Measurements from ENCODE around the gene PRDM16.

Gene PRDM16

DNA sequence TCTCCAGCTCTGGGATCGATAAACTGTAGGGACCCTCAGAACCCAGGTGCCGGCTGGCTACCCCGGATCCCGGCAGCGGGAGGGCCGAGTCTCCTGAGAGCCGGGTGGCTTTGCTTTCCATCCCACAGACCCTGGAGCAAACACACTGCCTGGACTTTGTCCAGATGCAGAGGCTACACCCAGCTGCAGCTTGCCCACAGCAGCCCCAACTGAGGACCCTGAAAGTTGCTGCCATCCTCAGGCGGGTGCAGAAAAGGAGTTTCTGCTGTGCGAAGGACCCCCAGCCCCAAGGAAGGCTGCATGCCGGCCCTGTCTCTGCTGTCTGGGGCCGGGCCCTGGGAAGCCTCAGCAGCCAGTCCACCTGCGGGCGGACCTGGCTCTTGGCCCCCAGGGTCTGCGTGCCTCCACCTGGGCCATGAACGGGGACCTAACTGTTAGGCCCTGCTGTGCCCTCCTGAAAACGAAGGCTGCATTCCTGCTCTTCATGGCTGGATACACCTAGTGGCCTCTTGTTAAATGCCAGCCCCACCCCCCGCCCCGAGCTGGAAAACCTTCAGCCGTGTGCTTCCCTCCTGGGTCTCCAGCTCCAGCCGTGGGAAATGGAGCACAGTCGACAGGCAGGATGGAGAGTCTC lies 287.9 kb downstream of the PRDM16 start:
- no peak for DNase-seq (ENCODE audit: low read depth)

DNA sequence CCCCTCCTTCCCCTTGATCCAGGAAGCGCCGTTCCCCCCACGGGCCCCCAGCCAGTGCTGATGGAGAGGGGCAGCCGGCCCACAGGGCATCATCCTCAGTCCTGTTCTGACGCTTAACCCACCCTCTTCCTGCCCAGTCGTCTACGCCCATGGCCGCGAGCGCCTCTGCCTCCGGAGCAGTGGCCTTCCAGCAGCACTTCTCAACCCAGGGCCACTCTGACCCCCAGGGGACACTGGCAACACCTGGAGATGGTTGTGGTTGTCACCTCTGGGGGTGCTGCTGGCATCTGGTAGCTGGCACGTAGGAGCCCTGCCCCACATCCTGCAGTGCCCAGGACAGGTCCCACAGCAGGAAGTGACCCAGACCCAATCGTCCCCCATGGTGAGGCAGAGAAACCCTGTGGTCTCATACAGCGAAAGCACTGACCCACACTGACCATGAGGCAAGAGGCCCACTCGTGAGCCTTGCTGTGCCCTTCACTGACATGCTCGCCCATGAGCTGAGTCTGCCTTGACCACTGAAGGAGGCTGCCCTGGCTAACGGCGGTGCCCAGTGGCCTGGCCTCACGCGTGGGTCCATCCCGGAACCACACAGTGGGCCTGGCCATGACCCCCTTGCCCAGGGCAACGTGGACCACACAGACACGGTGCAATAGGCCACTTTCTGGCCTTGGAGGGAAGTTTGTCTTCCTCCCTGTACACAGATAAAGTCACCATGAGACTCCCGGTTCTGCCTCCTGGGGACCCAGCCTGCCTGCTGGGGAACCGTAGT lies 288.7 kb downstream of the PRDM16 start:
- no peak for DNase-seq (ENCODE audit: low read depth)

DNA sequence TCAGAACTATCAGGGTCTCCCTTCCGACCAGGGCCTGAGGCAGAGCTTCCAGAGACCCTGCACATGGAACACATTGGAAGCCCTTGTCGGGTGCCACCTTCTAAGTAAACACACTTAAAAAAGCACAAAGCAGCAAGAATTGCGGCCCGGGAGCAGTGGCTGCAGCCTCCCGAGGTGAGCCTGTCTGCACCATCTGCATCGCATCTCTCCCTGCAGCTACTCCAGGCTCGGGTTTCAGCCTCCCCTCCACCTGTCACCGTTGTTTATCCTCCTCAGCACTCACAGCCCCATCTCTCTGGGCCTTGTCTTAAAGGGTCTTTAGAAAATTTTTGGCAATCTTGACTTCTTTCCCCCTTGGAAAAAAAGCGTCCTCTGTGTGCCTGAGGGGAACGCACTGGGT lies 290.3 kb downstream of the PRDM16 start:
- DNase-seq (ENCODE audit: low read depth): no peak

DNA sequence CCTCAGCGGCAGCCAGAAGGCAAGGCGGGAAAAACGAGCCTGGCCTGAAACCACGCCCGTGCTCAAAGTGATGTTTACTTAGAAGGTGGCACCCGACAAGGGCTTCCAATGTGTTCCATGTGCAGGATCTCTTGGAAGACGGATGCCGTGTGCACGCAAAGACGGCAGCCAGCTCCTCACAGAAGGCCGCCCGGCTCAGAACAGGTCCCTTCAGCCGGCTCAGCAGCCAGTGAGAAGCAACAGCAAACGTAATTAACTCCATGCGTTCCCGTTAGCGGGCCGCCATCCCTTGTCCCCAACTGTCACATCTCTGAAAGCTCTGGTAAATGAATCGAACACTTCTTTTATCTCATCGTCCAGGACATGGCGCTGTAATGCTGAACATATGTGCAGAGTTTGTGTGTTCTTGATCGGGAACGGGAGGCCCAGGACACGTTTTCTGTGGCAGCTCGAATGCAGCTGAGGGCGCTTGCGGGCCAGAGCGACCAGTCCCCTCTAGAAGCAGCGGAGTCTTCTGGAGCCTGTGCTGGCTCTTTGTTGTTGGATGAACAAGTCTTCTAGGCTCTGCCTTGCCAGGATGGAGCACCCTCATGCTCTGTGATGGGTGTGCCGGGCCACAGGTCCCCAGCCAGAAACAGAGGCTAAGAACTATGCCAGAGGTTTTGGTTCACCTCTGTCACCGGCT lies 290.9 kb downstream of the PRDM16 start:
- no peak for DNase-seq (ENCODE audit: low read depth)

DNA sequence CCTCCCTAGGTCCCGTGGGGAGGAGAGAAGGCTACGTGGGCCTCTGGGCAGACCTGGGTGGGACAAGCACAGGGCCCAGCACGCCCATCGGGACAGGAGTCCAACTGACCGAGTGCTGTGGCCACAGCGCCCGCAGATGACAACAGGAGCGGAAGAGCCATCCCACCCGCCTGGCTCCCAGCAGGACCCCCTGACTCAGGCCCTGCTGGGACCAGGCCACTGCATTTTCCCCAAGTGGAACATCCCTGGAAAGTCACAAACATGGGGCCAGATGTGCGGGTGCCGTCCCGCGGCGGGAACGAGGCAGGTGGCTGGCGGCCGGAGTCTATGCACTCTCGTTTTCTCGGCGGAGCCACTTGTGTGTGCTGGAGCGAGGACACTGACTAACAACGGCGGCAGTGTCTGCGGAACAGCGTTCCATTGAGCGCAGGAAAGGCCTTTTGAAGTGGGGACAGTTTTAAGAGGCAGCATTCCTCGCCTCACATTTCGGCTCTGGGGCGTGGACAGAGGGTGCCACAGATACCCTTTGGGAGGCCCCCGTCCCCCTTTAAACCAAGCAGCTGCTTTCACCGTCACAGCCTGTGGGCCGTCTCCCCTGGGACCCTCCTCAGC lies 291.7 kb downstream of the PRDM16 start:
- DNase-seq (ENCODE audit: low read depth): no peak

DNA sequence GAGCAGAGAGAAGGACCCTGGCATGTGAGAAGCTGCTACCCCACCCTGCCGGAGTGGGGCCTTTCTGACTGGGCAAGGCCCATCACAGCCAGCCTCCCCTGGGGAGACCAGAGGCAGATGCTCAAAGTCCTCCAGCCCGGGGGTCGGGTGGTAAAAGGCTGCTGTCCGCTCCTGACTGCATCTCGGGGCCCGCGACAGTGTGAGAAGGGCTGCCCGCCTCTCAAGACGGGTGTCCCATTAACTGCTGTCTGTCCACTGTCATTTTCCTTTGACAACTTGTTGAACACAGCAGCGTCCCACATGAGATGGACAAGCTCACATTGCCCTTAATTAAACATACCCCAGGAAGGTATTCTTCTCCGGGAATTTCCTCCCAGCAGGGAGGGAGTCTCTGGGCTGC lies 294.0 kb downstream of the PRDM16 start:
- no peak for DNase-seq (ENCODE audit: low read depth)

DNA sequence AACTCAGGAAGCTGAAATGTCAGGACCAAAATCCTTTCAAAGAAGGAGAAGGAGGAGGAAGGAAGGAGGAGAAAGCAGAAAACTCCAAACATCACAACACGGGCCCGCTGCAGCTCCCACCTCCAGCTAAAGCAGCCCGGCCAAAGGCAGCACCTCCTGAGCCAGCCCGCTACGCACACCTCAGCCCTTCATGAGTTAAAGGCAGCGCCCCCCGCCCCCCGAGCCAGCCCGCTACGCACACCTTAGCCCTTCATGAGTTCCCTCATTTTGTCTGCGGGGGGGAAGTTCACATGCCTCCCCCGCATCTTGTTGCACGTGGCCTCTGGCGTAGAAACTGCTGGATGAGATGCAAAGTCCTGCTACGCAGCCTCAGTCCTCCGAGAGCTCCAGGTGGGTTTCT lies 294.8 kb downstream of the PRDM16 start:
- DNase-seq (ENCODE audit: low read depth): no peak

DNA sequence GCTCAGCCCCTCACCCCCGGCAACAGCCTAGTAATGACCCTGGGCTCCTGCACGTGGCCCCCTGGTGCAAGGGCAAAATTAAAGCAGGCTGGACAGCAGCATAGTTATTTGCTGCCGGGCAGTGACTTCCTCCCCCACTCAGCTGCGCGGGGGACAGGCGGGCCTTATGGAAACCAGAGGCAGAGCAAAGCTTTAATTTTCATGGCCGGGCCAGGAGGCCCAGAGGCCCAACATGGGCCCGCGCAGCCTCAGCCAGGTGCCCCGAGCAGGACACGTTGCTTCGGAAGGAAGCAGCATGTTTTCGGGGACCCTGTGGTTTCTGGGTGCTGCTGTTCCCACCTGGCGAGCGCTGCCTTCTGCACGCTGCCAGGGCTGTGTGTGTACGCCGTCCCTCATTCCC lies 295.5 kb downstream of the PRDM16 start:
- DNase-seq (ENCODE audit: low read depth): no peak

DNA sequence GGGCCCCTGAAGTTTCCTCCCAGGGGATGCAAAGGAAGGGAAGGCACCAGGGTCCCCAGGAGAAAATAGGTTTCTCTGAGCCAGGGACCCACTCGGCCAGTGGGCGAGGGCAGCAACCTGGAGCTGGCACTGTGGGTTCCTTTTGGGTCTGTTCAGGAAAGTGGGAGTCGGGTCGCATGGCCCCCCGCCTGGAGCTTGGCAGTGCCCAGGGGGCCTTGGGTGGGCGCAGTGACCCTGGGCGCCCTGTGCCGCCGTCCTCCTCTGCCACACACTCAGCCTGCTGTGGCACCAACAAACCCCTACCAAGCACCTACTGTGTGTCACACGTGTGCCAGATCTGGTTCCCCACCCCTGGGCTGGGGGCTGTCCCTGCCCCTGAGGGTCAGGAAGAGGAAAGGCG lies 296.0 kb downstream of the PRDM16 start:
- no peak for DNase-seq (ENCODE audit: low read depth)

DNA sequence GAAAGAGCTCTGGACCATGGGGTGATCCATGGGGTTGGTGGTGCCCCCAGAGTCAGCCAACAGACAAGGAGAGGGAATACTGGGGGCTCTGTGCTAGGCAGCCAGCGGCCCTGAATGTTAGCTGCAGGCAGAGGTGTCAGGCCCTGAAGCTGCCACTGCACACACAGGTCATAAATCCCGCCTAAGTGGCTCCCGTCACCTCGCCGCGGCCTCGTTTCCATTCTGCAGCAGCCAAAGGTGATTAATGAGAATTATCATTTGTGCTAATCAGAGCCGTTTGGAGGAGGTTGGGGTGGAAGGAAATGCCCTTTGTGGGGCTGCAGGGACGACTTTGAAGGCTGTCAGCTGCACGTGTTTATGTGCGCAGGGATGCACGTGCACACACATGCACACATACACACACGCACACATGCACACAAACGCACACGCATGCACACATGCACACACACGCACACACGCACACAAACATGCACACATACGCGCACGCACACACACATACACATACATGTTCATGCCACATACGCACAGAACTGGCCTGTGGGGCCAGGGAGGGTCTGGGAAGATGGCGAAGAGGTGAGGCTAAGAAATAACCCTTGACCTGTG lies 296.6 kb downstream of the PRDM16 start:
- DNase-seq (ENCODE audit: low read depth): no peak

DNA sequence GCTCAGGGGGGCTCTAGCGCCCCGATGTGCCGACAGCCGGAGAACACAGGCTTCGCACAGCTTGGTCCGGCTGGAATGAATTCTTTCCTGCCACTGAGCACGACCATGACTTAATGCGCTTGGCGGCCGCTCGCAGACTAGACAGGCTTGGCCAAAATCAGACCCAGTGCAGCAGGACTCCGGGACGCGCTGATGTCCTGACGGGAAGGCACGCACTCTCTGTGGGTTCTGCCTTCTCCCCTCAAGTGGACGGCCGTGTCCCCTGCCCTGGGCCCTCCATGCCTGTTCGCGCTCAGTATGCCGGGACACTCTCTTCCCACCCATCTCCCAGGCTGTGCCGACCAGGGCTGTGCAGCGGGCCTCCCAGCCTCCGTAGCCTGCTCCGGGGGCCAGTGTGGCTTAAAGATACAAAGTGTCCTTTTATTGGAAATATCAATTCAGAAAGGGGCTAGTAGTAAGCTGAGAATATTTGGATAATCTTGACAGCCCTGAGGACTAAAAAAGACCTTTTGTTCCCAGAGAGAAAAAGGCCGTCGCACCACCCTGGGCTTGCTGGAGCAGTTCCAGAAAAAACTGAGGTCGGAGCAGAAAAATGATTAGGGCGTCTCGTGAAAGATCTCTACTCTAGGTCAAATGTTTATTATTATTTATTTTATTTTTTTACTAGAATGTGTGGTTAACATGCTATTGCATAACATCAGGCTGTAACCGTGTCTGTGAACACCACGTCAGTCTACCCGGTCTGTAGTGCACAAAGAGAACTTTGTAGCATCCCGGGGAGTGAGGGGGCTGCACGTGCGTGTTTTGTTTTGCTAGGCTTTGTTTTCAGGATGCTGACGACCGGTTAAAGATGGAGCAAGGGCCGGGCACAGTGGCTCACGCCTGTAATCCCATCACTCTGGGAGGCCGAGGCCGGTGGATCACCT lies 297.4 kb downstream of the PRDM16 start:
- DNase-seq (ENCODE audit: low read depth): no peak

DNA sequence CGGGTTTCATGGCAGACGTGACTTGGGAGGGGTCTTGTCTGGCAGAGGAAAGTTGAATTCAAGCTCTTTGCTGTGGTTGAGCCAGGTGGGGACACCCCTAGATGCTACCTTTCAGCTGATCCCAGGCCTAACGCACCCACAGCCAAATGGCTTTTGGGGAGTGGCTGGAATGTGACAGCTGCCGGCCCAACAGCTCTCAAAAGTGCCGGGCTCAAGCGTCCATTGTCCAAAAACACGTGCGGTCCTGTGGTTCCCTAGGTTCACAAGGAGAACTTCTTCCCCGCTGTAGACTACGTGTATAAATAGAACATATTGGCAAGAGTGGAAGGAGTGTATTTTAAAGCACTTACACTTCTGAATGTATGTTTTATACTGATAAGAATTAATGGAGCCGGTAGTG lies 298.4 kb downstream of the PRDM16 start:
- no peak for DNase-seq (ENCODE audit: low read depth)

DNA sequence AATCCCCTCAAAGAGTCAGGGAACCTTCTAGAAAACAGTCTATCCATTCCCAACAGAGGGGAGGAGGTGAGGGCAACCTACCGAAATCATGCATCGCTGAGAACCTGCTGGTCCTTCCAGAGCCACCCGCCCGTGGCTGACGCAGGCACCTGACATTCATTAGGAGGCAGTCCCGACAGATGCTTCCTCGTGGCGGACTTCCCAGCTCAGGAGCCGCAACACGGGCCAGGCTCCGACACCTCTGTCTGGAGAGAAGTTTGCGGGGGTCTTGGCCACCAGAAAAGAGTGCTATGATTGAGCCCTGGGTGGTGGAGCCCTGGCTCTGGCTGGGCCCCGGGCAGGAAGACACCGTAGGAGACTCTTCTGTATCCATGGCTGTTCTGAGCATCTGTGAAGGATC lies 299.1 kb downstream of the PRDM16 start:
- DNase-seq (ENCODE audit: low read depth): no peak

DNA sequence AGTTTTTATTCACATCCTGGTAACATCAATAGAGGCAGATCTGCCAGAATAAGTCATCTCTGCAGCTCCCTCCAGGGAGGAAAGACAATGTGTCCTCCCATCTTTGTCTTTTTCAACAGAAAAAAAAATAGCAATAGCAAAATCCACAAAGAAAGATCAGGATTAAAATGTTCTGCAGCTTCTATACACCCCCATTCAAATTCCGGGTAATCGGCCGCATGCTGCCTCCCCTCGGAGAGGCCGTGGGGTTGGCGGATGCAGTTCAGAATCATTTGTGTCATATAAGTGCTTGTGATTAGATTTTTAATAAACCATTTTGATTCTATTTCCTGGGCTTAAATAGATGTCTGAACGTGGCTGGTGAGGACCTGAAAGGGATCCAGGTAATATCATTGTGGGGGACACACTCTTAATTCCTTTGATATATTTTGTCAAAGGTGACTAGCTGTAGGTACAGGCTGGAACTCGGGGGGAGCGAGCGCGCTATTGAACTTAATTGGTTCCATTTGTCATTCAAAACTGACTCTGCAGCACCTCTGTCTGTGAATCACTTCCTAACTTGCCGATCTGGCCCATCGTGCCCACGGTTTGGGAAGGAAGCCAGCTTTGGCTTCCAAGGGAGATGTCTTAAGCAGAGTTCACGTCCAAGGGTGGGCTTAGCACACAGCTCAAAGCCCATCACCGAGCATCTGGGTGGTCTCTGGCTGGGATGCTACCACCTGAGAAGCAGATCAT lies 299.9 kb downstream of the PRDM16 start:
- no peak for DNase-seq (ENCODE audit: low read depth)

DNA sequence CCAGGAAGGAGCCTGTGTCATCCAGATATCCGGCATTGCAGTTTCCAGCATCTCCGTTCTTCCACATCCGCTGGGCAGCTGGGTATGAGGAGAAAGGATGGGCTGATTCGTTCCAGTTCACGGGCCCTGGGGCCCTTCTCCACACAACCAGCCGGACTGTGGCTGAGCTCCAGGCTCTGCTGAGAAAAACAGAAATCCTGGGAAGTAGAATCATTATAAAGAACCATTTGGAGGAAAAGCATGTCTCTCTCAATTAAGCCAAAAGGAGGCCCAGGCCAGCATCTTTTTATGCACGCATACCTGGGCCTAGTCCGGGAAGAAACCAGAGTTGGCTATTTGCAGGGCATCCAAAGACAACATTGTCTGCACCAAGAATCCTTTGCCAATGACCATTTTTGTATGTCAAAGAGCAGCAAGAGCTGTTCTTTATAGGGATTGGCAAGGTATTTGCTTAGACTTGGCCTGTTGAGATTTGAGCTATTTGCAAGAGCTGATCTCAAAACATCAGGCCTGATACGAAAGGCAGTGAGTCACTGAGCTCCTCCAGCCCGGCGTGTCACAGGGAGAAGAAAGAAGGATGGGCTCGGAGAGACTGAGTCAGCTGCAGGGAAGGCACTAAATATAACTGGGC lies 300.6 kb downstream of the PRDM16 start:
- peak; percentile 64 for DNase-seq (ENCODE audit: low read depth)

DNA sequence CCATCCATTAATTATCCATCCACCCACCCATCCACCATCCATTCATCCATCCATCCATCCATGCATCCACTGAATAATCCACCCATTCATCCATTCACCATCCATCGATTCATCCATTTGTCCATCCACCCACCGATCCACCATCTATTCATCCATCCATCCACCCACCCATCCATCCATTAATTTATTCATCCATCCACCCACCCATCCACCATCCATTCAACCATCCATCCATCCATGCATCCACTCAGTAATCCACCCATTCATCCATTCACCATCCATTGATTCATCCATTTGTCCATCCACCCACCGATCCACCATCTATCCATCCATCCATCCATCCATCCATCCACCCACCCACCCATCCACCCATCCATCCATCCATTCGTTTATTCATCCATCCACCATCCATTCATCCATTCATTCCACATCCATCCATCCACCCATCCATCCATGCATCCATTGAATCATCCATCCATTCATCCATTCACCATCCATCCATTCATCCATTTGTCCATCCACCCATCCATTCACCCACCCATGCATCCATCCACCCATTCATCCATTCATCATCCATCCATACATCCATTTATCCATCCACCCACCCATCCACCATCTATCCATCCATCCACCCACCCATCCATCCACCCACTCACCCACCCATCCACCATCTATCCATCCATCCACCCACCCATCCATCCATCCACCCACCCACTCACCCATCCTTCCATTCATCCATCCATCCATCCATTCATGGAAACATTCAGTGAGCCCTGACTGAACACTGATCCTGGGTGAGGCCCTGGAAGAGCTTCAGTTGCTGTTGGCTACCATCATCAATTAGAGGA lies 302.1 kb downstream of the PRDM16 start:
- no peak for DNase-seq (ENCODE audit: low read depth)

DNA sequence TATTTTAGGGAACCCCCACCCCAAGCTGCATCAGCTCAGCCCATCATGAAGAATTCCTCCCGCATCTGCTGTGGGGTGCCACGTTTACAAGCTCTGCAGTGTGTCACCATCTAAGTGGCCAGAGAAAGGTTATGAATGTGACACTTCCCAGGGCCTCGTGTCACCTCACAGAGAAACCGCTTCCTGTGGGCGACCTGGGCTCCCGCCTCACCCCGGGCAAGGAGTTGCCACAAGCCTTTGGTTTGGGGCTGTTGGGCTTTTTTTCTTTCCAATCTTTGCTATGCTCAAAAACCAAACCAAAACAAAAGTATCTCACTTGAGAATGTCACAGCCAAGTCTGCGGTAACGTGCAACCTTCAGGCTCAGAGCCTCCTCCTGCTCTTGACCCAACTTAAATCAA lies 303.3 kb downstream of the PRDM16 start:
- no peak for DNase-seq (ENCODE audit: low read depth)

DNA sequence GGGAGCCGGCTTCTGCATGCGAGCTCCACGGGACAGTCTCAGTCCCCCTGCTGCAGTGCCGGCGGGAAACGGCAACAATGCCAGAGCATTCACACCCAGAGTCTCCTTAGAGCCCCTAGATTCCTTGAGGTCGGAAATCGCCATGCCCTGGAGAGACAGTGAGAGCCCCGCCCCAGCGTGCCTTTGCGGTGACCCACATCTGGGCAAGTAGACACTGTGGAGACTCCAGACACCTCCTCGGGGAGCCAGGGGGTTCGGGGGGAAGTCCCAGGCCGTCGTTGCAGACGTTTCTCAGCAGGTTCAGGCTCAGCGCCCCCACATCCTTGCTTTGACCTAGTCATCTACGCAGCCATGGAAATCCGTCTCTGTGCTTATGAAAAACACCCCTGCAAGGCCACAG lies 304.2 kb downstream of the PRDM16 start:
- no peak for DNase-seq (ENCODE audit: low read depth)

DNA sequence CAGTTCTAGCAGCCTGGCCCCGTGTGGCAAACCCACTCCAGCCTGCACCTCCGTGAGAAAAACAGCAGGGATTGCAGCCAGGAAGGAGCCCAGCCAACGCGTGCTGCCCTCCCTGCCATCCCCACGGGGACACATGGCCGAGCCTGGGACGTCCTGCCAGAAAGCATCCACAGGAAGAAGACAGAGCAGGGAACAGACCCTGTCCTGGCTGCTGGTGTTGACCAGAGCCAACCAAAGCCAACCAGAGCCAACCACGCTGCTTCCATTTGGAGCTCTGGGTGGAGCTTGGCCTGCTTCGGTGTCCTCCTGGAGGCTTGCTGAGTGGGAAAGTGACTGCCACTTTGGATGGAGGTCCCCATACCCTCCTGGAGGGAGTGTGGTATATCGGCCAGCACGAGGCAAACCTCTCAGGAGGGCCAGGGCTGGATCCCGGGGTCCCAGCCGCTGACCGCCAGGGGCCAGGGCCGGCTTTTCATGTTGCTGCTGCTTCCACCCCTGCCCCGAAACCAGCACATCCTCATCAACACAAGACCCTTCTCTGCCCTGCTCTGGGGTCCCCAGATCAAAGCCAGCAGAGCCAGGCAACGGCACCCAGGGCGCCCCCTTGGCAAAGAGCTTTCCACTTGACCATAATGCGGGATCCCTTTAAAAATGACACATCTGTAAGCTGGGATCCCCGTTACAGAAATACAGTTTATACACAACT lies 304.9 kb downstream of the PRDM16 start:
- DNase-seq (ENCODE audit: low read depth): no peak
